Measurements from ENCODE around the gene CES4A.

DNA sequence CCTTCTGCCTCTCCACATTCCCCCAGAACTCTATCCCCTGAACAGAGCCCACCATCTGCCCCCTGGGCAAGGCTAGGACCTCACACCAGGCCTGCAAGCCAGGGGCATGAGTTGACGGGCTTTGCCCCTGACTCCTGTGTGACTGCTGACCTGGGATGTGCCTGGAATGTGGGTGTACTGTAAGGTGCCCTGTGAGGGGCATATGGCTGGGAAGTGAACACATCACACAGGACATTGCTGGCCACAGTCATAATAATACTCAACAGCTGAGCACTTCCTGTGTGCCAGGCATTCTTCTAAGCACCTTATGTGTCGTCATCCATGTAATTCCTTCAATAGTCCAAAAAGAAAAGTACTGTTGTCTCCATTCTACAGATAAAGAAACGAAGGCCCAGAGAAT, 13.3 kb downstream of the CES4A start:
- TF ChIP-seq, protein P1, sequence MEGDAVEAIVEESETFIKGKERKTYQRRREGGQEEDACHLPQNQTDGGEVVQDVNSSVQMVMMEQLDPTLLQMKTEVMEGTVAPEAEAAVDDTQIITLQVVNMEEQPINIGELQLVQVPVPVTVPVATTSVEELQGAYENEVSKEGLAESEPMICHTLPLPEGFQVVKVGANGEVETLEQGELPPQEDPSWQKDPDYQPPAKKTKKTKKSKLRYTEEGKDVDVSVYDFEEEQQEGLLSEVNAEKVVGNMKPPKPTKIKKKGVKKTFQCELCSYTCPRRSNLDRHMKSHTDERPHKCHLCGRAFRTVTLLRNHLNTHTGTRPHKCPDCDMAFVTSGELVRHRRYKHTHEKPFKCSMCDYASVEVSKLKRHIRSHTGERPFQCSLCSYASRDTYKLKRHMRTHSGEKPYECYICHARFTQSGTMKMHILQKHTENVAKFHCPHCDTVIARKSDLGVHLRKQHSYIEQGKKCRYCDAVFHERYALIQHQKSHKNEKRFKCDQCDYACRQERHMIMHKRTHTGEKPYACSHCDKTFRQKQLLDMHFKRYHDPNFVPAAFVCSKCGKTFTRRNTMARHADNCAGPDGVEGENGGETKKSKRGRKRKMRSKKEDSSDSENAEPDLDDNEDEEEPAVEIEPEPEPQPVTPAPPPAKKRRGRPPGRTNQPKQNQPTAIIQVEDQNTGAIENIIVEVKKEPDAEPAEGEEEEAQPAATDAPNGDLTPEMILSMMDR (conservative IDR thresholded peaks at IDR 0.05; ENCODE audit: low read depth, low read length): no peak
- no peak for TF ChIP-seq EZH2 (IDR thresholded peaks at IDR 0.05; ENCODE audit: borderline replicate concordance, low read depth, low read length, poor library complexity, severe bottlenecking)
